Fibroblast of lung (primary cell): ENCODE results near the gene KHK. TPM values are rescaled to one million over a fixed set of nuclear protein-coding genes. Genes with fewer than 3 reads are reported as not detected.

Experiments
- DNase-seq, 2 donors: peaks; one replicate each; pipeline versions ENCODE4 v3.0.0 to v3.0.0-alpha.2; 2010; ENCODE audit warnings: low read depth in 2 of 2
- H2AFZ ChIP-seq: 2 replicates; pipeline ENCODE4 v1.5.1; 2012; ENCODE audit warnings: low read length, control low read depth, inconsistent platforms
- H3K27ac ChIP-seq: 2 replicates; pipeline ENCODE4 v1.5.1; 2011; ENCODE audit warnings: low read length, control low read depth; ENCODE audit not compliant: insufficient read depth
- H3K27me3 ChIP-seq: 2 replicates; pipeline ENCODE4 v1.5.1; 2011; ENCODE audit warnings: mild to moderate bottlenecking, low read length; ENCODE audit not compliant: control insufficient read depth, insufficient read depth
- H3K36me3 ChIP-seq: 2 replicates; pipeline ENCODE4 v1.5.1; 2011; ENCODE audit warnings: low read length; ENCODE audit not compliant: control insufficient read depth, insufficient read depth
- H3K4me1 ChIP-seq: 2 replicates; pipeline ENCODE4 v1.5.1; 2011; ENCODE audit warnings: low read length; ENCODE audit not compliant: control insufficient read depth, insufficient read depth; ENCODE audit errors: extremely low read depth
- H3K4me2 ChIP-seq: 2 replicates; pipeline ENCODE4 v1.5.1; 2011; ENCODE audit warnings: low read length, control low read depth; ENCODE audit not compliant: insufficient read depth; ENCODE audit errors: extremely low read depth
- H3K4me3 ChIP-seq, 4 experiments: fragments of 200-600 bp in 1 of 4; sonication (generic) in 1 of 4; replicated peaks in 1 of 4; 2 replicates each; pipeline ENCODE4 v1.5.1; 2011 to 2016; ENCODE audit warnings: low read length in 4 of 4, low read depth in 3 of 4, mild to moderate bottlenecking in 3 of 4, control low read depth in 2 of 4, inconsistent platforms in 1 of 4, mixed read lengths in 1 of 4; ENCODE audit not compliant: insufficient read depth in 1 of 4; ENCODE audit errors: control extremely low read depth in 1 of 4
- H3K79me2 ChIP-seq: 2 replicates; pipeline ENCODE4 v1.5.1; 2012; ENCODE audit warnings: mild to moderate bottlenecking, low read length, inconsistent platforms; ENCODE audit not compliant: control insufficient read depth, insufficient read depth
- H3K9ac ChIP-seq: 2 replicates; pipeline ENCODE4 v1.5.1; 2011; ENCODE audit warnings: mild to moderate bottlenecking, low read length, control low read depth; ENCODE audit not compliant: insufficient read depth
- H3K9me3 ChIP-seq: 2 replicates; pipeline ENCODE4 v1.5.1; 2012; ENCODE audit warnings: low read depth, low read length; ENCODE audit not compliant: control insufficient read depth, insufficient read depth
- H4K20me1 ChIP-seq: 2 replicates; pipeline ENCODE4 v1.5.1; 2011; ENCODE audit warnings: low read length; ENCODE audit not compliant: control insufficient read depth, insufficient read depth; ENCODE audit errors: extremely low read depth
- CTCF ChIP-seq, 2 donors: IDR thresholded peaks in 1 of 2; conservative IDR thresholded peaks in 1 of 2; 1 replicate in 1 of 2; 2 replicates in 1 of 2; pipeline ENCODE4 v1.5.1; 2011 to 2012; ENCODE audit warnings: low read length in 2 of 2, control low read depth in 1 of 2, inconsistent platforms in 1 of 2, low read depth in 1 of 2, mild to moderate bottlenecking in 1 of 2
- EZH2 ChIP-seq: IDR thresholded peaks from 2 replicates; pipeline ENCODE4 v1.5.1; 2012; ENCODE audit warnings: low read length, control low read depth, mild to moderate bottlenecking; ENCODE audit errors: missing control alignments
- polyA plus RNA-seq, 2 donors: library from polyadenylated mRNA; depleted of rRNA in 1 of 2; stranded (reverse) in 1 of 2; unstranded in 1 of 2; fragments of >200 nt; gene quantifications; 2 replicates each; pipeline ENCODE4 v1.2.1, GENCODE V29; 2011 to 2012; ENCODE audit warnings: missing spikeins in 1 of 2
- total RNA-seq: library from RNA; depleted of rRNA; stranded (reverse); fragments of >200 nt; gene quantifications from 2 replicates; pipeline ENCODE4 v1.2.1, GENCODE V29; 2014

Gene KHK
- total and polyA plus RNA-seq, 2 donors (not counting 1 experiment from before 2014, with no cell fraction given) = 0.17 to 1.3 TPM

DNA sequence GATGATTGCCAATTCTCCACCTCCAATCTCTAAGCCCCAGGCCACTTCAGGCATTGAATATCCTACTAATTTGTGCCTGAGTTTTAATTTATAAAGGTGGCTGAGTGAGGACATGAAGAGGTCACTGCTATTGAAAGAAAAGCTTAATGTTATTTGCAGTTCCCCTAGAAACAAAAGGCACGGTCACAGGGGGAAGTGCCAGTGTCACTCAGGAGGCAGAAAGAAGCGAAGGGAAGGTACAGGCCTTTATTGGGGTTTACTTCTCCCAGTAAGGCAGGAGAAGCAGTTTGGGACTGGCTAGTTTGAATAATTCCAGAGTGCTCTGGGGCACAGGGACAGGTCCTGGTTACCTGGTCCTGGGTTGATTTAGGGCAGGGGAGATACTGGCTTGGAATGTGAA, 35.3 kb downstream of the KHK start:
- no peaks in the 10 kb centered on the region for H4K20me1 ChIP-seq
- no peaks in the 10 kb centered on the region for H3K4me1 ChIP-seq
- TF ChIP-seq CTCF (conservative IDR thresholded peaks at IDR 0.05 in 1 of 2, IDR thresholded peaks at IDR 0.05 in 1 of 2; ENCODE audit: low read depth in 1 of 2, low read length in 2 of 2) (no peak), EZH2 (no peak)
- H3K27ac ChIP-seq = no peak overlapping the region
- H3K4me3 ChIP-seq = no peak overlapping the region
- H2AFZ ChIP-seq = no peak overlapping the region
- H3K79me2 ChIP-seq = no peaks in the 10 kb centered on the region
- no peaks in the 10 kb centered on the region for H3K9me3 ChIP-seq
- no peak overlapping the region for H3K4me2 ChIP-seq
- peaks cover 36% of the 10 kb centered on the region for H3K27me3 ChIP-seq
- H3K9ac ChIP-seq = no peak overlapping the region
- no peak for DNase-seq
- H3K36me3 ChIP-seq = no peaks in the 10 kb centered on the region

GRCh38 chr2:27122791-27123190, 36.2 kb downstream of the KHK start:
- no peak overlapping the region for H3K9ac ChIP-seq
- H3K4me1 ChIP-seq = no peaks in the 10 kb centered on the region
- TF ChIP-seq CTCF (conservative IDR thresholded peaks at IDR 0.05 in 1 of 2, IDR thresholded peaks at IDR 0.05 in 1 of 2; ENCODE audit: low read depth in 1 of 2, low read length in 2 of 2) (no peak), EZH2 (no peak)
- H3K27ac ChIP-seq = no peak overlapping the region
- no peaks in the 10 kb centered on the region for H3K9me3 ChIP-seq
- peaks cover 36% of the 10 kb centered on the region for H3K27me3 ChIP-seq
- no peaks in the 10 kb centered on the region for H3K79me2 ChIP-seq
- DNase-seq = no peak
- H4K20me1 ChIP-seq = no peaks in the 10 kb centered on the region
- H2AFZ ChIP-seq = no peak overlapping the region
- H3K4me3 ChIP-seq = no peak overlapping the region
- H3K36me3 ChIP-seq = no peaks in the 10 kb centered on the region
- no peak overlapping the region for H3K4me2 ChIP-seq

DNA sequence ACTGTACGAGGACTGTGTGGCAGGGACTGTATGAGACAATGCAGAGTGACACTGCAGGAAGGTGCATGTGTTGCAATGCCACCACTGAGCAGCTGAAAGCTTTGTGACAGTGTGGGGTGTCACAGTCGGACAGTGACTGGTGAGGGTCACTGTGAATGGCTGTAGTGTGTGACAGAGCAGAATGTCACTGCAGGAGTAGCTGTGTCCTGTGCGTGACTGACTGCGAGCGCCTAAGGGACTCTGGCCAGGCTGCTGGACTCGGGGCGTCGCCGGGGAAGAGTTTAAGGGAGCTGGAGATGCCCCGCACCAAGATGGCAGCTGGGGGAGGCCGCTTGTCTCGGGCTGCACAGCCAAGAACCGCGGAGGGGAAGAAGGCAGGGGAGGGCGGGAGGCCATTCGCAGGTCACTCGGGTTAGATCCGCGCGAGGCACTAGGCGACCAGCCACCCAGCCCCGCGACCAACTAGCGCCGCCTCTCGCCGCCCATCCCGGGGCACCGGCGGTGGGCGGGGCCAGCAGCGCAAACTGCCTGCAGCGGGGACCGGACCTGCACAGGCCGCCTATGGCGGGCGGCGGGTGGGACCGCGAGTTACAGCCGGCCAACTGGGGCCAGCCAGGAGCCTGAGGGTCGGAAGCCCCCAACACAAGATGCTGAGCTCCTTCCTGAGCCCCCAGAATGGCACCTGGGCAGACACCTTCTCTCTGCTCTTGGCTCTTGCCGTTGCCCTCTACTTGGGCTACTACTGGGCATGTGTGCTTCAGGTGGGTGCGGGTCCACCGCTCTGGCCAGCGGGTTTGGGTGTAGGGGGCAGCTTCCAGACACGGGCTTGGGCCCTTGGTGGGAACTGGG, 37.0 kb downstream of the KHK start, which contains the start of gene ABHD1:
Gene ABHD1 (plus strand): TSS at position 514 of the 849 bp plus-strand sequence. CDS start 134 bp downstream, at position 648.
- Histone ChIP-seq H2AFZ (peak within 1 kb of the TSS; percentile 92), H3K9ac (no peak within 1 kb of the TSS), H3K4me1 (no peaks in the 10 kb centered on the region), H3K79me2 (no peaks in the 10 kb centered on the region), H3K27ac (no peak within 1 kb of the TSS), H4K20me1 (no peaks in the 10 kb centered on the region), H3K27me3 (peaks cover 29% of the 10 kb centered on the region), H3K4me2 (peak within 1 kb of the TSS; percentile 85), H3K4me3 (peak within 1 kb of the TSS; percentile 48 to 62 (median 52)), H3K36me3 (no peaks in the 10 kb centered on the region), H3K9me3 (no peaks in the 10 kb centered on the region)
- DNase-seq = peak in 1 of 2 donors; percentile 11
- TF ChIP-seq EZH2 (no peak), CTCF (conservative IDR thresholded peaks at IDR 0.05 in 1 of 2, IDR thresholded peaks at IDR 0.05 in 1 of 2; ENCODE audit: low read depth in 1 of 2, low read length in 2 of 2) (no peak)
